Activated T-cell treated with anti-CD3 and anti-CD28 coated beads for 1 hour (primary cell): ENCODE measurements around the gene EMP2.
"Not testable (repeated sequence)": the region's sequence is repeated elsewhere in the genome, so short reads cannot be mapped to it uniquely, and the experiment has no call there.

Source experiments
- DNase-seq: peaks from one replicate; pipeline ENCODE4 v3.0.0-alpha.2; 2020; ENCODE audit warnings: low read depth

Gene EMP2

DNA sequence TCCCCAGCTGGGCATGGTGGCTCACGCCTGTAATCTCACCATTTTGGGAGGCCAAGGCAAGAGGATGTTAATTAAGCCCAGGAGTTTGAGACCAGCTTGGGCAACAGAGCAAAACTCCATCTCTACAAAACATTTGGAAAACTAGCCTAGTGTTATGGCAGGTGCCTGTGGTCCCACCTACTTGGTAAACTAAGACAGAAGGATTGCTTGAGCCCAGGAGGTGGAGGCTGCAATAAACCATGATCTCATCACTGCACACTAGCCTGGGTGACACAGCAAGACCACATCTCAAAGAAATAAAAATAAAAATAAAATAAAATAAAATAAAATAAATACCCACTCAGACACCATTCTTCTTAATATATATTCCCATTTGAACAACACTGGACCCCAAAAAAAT lies 32.0 kb downstream of the EMP2 start:
- no peak for DNase-seq

DNA sequence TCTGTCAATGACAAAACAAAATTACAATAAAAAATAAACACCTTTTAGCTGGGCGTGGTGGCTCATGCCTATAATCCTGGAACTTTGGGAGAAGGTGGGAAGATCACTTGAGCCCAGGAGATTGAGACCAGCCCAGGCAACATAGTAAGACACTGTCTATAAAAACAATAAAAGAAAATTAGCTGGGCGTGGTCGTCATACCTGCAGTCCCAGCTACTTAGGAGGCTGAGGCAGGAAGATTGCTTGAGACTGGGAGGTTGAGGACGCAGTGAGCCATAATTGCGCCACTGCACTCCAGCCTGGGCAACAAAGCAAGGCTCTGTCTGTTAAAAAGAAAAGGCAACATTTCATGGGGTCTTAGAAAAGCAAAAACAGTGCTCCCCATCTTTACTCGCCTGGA lies 32.7 kb downstream of the EMP2 start:
- DNase-seq: no peak

DNA sequence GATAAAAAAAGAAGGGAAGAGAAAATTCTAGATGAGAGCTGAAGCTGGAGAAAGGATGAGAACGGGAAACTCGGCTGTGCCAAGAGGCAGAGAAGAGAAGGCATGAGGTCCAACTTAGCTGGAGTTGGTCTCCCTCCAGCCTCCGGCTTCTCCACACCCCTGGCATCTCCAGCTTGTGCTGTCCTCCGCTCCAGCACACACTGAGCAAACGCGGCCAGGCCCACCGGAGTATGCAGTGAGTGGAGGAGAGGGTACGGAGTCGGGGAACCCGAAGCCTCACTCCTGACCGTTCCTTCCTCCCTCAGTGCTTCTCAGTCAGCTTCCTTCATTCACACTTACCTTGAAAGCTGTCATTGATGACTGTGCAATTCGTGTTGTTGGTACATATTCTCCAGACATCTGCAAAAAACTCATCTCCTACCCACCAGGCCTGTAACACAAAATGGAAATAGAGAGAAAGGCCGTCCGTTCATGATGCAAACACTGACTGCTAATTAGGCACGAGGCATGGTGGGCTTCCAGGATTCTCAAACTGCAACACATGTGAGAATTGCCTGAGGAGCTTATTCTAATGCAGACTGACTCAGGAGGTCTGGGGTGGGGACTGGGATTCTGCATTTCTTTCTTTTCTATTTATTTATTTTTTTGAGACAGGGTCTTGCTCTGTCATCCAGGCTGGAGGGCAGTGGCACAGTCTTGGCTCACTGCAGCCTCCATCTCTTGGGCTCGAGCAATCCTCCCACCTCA lies 37.0 kb downstream of the EMP2 start:
- no peak for DNase-seq

DNA sequence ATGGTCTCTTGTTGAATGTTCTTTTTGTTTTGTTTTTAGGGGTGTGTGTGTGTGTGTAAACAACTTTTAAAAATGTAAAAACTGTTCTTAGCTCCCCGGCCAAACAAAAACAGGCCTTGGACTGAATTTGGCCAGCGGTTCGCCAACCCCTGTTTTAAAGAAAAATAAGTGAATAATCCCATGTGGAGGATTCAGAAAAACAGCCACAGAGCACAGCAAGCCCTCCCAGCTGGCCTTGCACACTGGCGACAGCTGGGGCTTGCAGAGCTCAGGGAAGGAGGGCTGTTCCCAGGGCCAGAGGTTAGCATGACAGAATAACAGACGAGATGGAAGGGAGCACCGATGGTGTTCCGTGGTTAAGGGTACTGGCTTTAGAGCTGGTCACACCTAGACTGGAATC lies 39.0 kb downstream of the EMP2 start:
- no peak for DNase-seq

DNA sequence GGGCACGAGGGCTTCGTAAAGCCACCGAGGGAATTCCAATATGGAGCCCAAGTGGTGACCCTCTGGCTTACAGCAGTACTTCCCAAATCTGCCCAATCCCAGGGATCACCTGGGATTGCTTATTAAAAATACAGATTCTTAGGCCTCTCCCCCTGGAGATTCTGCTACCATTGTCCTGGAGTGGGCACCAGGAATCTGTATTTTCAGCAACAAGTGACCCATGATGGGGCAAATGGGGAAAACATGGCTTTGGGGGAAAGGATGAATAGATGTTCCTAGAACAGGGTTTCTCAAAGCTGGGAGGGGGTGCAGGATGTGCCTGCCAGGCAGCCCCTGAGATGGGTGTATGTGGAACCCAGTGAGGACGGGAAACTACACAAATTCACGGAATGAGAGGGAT lies 40.6 kb downstream of the EMP2 start:
- DNase-seq: no peak

DNA sequence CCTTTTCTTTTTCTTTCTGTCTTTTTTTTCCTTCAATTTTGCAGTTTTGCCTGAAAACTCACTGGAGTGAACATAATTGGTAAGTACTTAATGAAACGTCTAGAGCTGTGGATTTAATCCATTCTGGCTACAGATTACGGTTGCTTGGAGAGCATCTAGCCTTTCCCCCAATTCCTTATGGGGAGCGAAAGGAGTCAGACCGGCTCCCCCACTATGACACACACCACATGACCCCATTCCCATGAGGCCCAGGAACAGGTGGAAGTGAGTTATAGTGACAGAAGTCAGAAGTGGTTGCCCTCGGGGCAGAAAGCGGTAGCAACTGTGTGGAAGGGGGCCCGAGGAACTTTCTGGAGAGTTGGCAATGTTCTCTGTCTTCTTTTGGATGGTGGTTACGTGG lies 41.2 kb downstream of the EMP2 start:
- no peak for DNase-seq

DNA sequence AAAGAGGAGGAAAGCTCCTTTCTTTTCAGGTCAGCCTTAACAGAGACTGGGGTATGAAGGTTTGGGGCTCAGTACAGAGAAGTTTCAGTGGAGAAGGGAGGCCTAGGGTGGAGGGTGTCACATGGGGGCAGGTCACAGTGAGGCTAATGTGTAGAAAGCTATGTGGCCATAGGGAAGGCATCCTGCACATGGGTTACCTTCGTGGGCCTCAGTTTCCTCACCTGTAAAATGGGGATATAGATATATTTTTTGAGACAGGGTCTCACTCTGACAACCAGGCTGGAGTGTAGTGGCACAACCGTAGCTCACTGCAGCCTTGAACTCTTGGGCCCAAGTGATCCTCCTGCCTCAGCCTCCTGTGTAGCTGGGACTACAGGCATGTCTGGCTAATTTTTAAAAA lies 41.8 kb downstream of the EMP2 start:
- no peak for DNase-seq

DNA sequence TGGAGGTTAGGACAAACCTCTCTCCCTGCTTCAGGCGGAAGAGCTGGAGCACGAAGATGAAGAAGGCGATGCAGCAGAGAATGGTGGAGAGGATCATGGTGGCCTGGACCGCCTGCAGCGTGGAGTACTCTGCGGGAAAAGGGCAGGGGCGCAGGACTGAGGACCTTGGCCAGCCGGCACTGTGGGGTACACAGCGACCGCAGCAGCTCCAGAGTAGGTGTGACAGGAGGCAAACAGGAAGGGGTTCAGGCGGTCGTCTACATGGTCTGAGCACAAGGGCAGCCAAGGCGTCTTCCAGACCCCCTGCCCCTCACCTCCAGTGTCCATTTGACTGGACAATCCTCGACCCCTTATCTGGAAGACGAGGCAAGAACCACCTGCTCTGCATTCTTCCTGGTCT lies 42.5 kb downstream of the EMP2 start:
- DNase-seq: no peak

DNA sequence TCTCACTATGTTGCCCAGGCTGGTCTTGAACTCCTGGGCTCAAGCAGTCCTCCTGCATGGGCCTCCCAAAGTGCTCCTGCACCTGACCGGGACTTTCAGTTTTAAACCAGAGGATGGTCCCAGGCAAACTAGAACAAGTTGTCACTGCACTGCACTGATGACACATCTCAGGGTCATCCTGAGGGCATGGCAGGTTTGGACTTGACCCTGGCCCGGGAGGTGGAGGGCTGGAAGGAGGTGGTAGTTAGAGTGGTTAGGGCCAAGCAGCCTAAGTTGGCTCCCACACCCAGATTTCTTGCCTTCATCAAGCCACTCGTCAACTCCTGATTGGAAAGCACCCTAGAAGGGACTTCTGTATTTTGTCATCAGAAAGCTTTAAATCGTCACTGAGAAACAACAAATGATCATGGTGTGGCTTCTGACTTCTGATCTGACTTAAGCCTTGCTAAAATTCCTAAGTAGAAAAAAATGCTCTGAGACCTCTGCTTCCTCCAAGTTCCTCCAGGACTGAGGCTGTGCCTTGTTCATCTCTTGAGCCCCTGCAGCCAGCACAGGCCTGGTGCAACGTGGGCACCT lies 43.5 kb downstream of the EMP2 start:
- DNase-seq: no peak

DNA sequence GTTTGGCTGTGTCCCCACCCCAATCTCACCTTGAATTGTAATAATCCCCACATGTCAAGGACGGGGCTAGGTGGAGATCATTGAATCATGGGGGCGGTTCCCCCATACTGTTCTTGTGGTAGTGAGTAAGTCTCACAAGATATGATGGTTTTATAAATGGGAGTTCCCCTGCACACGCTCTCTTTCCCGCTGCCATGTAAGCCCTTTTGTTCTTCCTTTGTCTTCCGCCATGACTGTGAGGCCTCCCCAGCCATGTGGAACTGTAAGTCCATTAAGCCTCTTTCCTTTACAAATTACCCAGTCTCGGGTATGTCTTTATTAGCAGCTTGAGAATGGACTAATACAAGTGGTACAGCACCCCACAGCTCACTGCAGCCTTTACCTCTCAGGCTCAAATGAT lies 44.1 kb downstream of the EMP2 start:
- DNase-seq: not testable (repeated sequence)

DNA sequence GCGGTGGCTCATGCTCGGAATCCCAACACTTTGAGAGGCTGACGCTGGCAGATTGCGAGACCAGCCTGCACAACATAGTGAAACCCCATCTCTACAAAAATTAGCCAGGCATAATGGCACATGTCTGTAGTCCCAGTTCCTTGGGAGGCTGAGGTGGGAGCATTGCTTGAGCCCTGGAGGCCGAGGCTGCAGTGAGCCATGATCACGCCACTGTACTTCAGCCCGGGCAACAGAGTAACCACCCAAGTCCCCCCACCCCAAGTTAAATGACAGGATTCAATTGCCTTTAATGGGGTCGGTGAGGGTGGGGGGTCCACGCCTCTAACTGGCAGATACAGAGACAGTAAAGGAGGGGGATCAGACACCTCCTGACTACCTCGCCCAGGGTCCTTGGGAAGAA lies 44.9 kb downstream of the EMP2 start:
- DNase-seq: no peak

DNA sequence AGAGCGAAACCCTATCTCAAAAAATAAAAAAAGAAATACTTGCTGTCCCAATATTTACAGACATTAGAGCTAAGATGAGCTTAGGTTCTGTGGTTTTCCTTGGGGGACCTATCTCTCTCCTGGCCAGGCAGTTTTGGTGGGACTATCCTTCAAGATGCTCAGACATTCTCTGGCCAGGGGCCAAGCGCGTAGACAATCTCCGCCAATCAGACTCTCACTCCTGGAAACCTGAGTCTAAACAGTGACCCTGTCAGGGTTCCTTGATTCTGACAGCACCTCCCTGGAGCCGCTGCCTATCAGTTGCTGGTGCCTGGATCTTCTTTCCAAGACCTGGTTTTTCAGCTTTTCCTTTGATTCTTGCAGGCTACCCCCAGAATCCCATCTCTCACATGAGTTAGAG lies 45.6 kb downstream of the EMP2 start:
- DNase-seq: no peak

DNA sequence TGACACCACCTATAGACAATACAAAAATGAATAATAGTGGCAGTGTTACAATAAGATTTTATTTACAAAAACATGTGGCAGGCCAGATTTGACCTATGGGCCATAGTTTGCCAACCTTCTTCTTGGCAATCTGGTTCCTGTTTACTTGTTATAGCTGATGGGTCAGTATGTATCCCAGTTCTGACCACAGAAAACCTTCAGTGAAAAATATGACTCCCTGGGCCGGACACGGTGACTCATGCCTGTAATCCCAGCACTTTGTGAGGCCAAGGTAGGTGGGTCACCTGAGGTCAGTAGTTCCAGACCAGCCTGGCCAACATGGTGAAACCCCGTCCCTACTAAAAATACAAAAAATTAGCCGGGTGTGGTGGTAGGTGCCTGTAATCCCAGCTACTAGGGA lies 46.8 kb downstream of the EMP2 start:
- not testable (repeated sequence) for DNase-seq

DNA sequence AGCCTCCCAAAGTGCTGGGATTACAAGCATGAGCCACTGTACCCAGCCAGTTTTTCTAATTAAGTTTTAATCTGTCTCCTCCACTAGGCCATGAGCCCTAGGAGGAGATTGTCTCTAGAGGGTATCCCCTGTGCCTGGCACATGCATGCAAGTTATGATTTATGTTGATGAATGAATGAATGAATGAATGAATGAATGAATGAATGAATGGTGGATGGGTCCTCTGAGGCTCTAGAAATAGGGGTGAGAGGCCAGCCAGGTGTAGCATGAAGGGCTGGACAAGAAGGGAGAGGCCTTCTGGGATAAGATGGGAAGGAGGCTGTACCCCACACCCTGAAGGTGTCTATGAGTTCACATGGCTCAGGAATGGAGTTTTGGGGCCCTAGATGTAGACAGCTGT lies 48.8 kb downstream of the EMP2 start:
- no peak for DNase-seq

DNA sequence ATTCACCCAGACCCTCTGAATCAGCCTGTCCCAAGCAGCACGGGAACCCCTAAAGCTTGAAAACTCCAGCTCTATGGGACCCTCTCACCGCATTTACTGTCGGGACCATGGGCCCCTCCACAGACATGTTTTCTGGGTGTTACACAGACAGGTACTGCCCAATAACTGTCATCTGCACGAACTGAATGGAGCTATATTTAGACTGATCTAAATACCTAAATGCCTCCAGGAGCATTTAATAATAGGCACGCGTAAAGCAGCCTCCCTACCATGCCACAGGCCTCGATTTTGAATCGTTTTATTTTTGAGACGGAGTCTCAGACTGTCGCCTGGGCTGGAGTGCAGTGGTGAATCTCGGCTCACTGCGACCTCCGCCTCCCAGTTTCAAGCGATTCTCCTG lies 49.7 kb downstream of the EMP2 start:
- no peak for DNase-seq

DNA sequence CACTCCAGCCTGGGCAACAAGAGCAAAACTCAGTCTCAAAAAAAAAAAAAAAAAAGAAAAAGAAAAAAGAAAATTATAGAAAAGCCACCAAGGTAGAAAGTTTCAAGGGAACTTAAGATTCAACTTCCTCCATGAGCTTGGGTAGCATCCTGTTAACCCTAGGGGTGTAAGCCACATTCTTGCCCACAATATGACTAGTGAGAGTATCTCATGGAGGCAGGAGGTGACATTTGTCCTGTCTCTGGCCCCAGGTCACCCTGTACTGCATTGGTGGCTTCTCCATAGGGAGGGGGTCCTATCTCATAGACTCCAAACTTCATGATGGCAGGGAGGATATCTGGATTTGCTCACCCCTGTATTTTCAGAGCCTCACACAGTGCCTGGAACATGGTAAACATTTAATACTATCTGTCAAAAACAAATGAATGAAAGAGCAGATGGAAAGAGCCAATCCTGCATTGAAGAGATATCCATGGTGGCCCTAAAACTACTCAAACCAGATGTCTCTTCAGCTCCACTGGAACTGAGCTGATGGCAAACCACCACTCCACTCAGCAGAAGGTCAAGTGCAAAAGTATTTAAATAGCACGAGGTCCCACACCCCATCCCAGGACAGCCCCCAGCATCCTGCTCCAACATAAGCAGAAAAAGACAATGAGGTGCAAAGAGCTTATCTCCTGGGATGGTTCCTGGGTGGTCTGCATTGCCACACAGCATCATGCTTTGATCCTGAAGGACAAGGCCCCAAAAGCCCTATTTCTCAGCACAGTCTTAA lies 50.3 kb downstream of the EMP2 start:
- no peak for DNase-seq

DNA sequence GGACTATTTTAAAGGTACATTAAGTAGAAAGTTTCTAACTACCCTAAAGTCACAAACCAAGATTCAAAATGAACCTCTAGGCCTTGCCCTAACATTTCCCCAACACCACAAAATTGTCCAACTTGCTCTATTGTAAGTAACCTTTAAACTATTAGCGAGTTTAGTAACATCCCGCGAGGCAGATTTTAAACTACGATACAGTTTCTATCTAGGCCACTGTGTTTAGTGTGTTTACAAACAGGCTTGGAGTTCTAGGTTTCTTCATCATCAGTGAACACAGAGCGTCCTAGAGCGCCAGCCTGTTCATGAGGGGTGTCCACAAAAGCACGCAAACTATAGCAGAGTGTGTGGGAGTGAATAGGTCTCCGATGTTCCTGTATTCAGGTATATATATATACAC lies 51.8 kb downstream of the EMP2 start:
- no peak for DNase-seq

DNA sequence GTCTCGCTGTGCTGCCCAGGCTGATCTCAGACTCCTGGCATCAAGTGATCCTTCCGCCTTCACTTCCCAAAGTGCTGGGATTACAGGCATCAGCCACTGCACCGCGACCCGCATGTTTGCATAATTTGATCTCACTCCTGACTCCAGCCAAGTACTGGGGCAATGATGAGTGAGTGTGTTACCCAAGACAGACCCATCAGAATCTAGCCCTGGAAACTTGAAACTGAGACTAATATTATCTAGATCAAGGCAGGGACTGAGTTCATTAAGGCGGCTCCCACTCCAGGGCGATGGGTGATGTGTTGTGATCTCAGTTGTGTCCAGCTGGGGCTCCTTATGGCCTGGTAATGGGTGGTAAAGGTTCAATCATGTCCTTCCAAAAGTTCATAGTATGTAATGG lies 53.4 kb downstream of the EMP2 start:
- no peak for DNase-seq

DNA sequence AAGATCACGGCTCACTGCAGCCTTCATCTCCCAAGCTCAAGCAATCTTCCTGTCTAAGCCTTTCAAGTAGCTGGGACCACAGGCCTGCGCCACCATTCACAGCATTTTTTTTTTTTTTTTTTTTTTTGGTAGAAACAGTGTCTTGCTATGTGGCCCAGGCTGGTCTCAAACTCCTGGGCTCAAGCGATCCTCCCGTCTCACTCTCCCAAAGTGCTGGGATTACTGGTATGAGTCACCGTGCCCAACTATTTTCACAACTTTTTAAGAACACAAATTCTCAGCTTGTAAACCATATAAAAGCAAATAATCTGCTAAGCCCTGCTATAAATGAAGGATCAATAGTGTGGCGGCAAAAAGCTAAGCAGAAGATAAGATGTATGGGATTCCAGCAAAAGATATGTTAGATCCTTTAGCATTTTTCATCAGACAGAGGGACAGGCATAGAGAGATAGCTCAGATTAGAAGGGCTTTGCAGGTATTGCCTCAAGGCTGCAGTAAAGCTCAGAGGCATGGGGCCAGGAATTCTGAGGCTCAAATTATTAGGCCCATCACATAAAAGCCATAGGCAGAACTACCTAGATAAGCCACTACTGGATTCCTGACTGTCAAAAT lies 55.1 kb downstream of the EMP2 start:
- no peak for DNase-seq

DNA sequence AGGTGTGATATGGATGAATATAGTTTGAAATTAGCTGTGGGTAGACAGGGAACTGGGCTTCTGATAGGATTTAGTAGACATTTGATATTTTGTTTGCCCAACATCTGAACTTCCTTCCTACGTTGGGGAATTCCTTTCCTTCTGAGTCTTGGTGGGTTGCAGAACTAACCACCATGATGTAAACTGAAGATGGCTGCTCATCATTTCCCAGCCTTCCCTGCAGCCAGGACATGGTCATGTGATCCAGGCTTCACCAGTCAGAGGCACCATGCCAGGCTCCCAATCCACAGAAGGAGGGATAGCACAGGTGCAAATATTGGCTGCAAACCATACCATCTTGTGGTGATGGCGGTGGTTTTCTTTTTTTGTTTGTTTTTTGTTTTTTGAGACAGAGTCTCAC lies 57.4 kb downstream of the EMP2 start:
- DNase-seq: no peak

DNA sequence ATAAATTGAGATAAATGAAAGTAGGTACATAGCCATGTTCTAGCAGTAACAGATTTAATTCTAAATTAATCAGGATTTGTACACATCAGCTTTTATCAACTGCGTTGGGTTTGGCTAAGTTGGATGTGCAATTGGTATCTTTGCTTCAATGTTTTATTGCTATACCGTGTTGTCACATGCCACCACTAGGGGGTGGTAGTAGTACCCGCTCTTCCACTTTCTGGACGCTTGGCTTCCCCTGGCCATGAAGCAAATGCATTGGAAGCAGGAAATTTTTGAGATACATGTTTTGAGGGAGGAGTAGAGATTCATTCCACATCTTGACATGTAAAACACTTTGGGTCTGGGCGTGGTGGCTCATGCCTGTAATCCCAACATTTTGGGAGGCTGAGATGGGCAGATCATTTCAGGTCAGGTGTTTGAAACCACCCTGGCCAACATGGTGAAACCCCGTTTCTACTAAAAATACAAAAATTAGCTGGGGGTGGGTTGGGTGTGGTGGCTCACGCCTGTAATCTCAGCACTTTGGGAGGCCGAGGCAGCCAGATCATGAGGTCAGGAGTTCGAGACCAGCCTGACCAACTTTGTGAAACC lies 58.6 kb downstream of the EMP2 start:
- DNase-seq: peak; percentile 14

DNA sequence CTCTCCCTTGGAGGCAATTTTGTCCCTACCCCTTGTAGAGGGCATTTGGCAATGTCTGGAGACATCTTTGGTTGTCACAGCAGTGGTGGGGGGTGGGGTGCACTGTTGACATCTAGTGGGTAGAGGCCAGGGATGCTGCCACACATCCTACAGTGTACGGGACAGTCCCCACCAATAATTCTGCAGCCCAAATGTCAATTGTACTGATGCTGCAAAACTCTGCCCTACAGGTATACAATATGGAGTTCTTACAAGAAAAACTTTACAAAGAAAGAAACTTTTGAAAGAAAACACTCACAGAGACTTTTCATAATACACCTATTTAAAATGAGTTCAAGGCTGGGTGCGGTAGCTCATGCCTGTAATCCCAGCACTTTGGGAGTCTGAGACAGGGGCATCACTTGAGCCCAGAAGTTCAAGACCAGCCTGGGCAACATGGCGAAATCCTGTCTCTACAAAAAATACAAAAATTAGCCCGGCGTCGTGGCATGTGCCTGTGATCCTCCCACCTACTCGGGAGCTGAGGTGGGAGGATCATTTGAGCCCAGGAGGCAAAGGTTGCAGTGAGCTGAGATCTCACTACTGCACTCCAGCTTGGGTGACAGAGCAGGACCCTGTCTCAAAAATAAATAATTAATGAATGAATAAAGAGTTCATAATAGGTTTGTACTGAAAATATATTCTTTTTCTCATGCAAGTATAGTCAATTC lies 59.4 kb downstream of the EMP2 start:
- no peak for DNase-seq
